Panc1 (cell line): ENCODE data around the gene LHB. TPM values are rescaled to one million over a fixed set of nuclear protein-coding genes. Genes with fewer than 3 reads are reported as not detected.

Source experiments
- ATAC-seq: fragments of 200-7000 bp; cut with Tn5 transposase; 2 replicates; pipeline ENCODE4 v1.9.1; 2020; ENCODE audit warnings: mild to moderate bottlenecking, moderate library complexity
- BruUV-seq: library from RNA; stranded (reverse); fragments of 400-500 nt; replicated peaks from 2 replicates; lab custom pipeline; 2021; lab: Mats Ljungman, UMichigan
- CTCF ChIA-PET: fragments of 300-600 bp; sonication (Branson Sonifier 250); formaldehyde crosslinking; loops from one replicate; lab custom pipeline; 2022; ENCODE audit warnings: antibody characterized with exemption; lab: Charles Lee
- POLR2A ChIA-PET: fragments of 300-600 bp; sonication (Branson Sonifier 250); formaldehyde crosslinking; loops from one replicate; lab custom pipeline; 2022; ENCODE audit warnings: antibody characterized with exemption; lab: Charles Lee
- DNase-seq: peaks from one replicate; pipeline ENCODE4 v3.0.0-alpha.2; 2010; ENCODE audit warnings: low read depth, low spot score
- H3K27ac ChIP-seq: 2 replicates; pipeline ENCODE4 v1.5.1; 2011; ENCODE audit warnings: mild to moderate bottlenecking, low read length, inconsistent platforms
- H3K27me3 ChIP-seq: fragments of 200-500 bp; sonication (Bioruptor generic); 2 replicates; pipeline ENCODE4 v1.6.0; 2014; ENCODE audit warnings: low read length, inconsistent platforms; ENCODE audit not compliant: control insufficient read depth, insufficient read depth
- H3K36me3 ChIP-seq: fragments of 200-500 bp; sonication (Bioruptor generic); 2 replicates; pipeline ENCODE4 v1.5.1; 2014; ENCODE audit warnings: inconsistent platforms, mild to moderate bottlenecking, low read length, moderate library complexity; ENCODE audit not compliant: control insufficient read depth, insufficient read depth
- H3K4me1 ChIP-seq: 2 replicates; pipeline ENCODE4 v1.5.1; 2011; ENCODE audit warnings: inconsistent platforms, mild to moderate bottlenecking, low read length, moderate library complexity; ENCODE audit not compliant: control insufficient read depth, insufficient read depth
- H3K4me3 ChIP-seq, 2 experiments: 2 replicates each; pipeline ENCODE4 v1.5.1; 2011 to 2012; ENCODE audit warnings: low read depth in 2 of 2, low read length in 2 of 2, mild to moderate bottlenecking in 2 of 2, inconsistent platforms in 1 of 2, moderate library complexity in 1 of 2
- H3K9me3 ChIP-seq: fragments of 200-500 bp; sonication (Bioruptor generic); 2 replicates; pipeline ENCODE4 v1.5.1; 2014; ENCODE audit warnings: low read depth, mild to moderate bottlenecking, inconsistent platforms, low read length, moderate library complexity; ENCODE audit not compliant: control insufficient read depth, insufficient read depth
- CTCF ChIP-seq: fragments of 450-650 bp; IDR thresholded peaks from 2 replicates; pipeline ENCODE4 v1.5.1; 2017; ENCODE audit warnings: mild to moderate bottlenecking
- POLR2AphosphoS5 ChIP-seq: IDR thresholded peaks from 2 replicates; pipeline ENCODE4 v1.6.1; 2012; ENCODE audit warnings: mild to moderate bottlenecking, low read depth, low read length, moderate library complexity
- REST ChIP-seq, 2 experiments: IDR thresholded peaks; 2 replicates each; pipeline ENCODE4 v1.6.1; 2011 to 2012; ENCODE audit warnings: low read depth in 2 of 2, control low read depth in 1 of 2, low read length in 1 of 2, mild to moderate bottlenecking in 1 of 2, moderate library complexity in 1 of 2; ENCODE audit not compliant: insufficient read depth in 1 of 2
- SIN3A ChIP-seq: IDR thresholded peaks from 2 replicates; pipeline ENCODE4 v1.6.1; 2012; ENCODE audit warnings: low read depth, mild to moderate bottlenecking, low read length, moderate library complexity, borderline replicate concordance; ENCODE audit not compliant: insufficient read depth
- TCF7L2 ChIP-seq: IDR thresholded peaks from 2 replicates; pipeline ENCODE4 v1.6.1; 2011; ENCODE audit warnings: mild to moderate bottlenecking, low read depth, low read length, inconsistent platforms
- in situ Hi-C: cut with HindIII; loops from 2 replicates; pipeline ENCODE4 v1.10.0; 2016; ENCODE audit warnings: low sequenced_read_pairs, low pct_unique_long_range_greater_than_20kb
- intact Hi-C: fragments of 100-400 bp; cut with micrococcal nuclease; formaldehyde crosslinking; loops from one replicate; pipeline ENCODE4 v1.10.0; 2022; ENCODE audit not compliant: unreplicated experiment
- total RNA-seq: library from RNA; stranded (reverse); gene quantifications from one replicate; pipeline ENCODE4 v1.2.1, GENCODE V29; 2021; ENCODE audit not compliant: unreplicated experiment

Gene LHB
- total RNA-seq, 1 experiment from 2014 or later: 0.39 TPM

GRCh38 chr19:48970923-48971395, 45.9 kb downstream of the LHB start:
- Histone ChIP-seq H3K4me3 (peak overlapping the region; percentile 14 to 45), H3K36me3 (peaks cover 2% of the 10 kb centered on the region), H3K4me1 (peaks cover 13% of the 10 kb centered on the region; the same call in 1 of the 2 replicates), H3K27ac (no peak overlapping the region), H3K9me3 (no peaks in the 10 kb centered on the region), H3K27me3 (no peaks in the 10 kb centered on the region)
- DNase-seq (no peak), ATAC-seq (peak; percentile 86)
- in situ Hi-C loops: no loop called here
- ChIA-PET CTCF (interaction anchor here (0.5 to 1.4 kb wide), 14 partner anchors 9 to 255 kb away, joined by 3 to 11 read pairs (median 5); partner anchors contain the start of genes DHDH, GYS1 and RUVBL2), POLR2A (interaction anchor here (0.5 kb wide), 1 partner anchor 10 kb away, joined by 3 read pairs; no protein-coding TSS in a partner anchor)
- intact Hi-C loops: loop anchor here (10.0 kb wide), 1 partner anchor 186 kb away; no protein-coding TSS in a partner anchor
- BruUV-seq: no TSS peak
- TF ChIP-seq SIN3A: no peak
- peak; percentile 91 for TF ChIP-seq CTCF
- no peak for TF ChIP-seq TCF7L2
- TF ChIP-seq POLR2AphosphoS5: no peak
- TF ChIP-seq REST (IDR thresholded peaks at IDR 0.05; ENCODE audit: insufficient read depth in 1 of 2, low read depth in 2 of 2, low read length in 1 of 2): no peak

- CTCF ChIA-PET: interaction anchor here (0.5 to 1.4 kb wide), 13 partner anchors 8 to 254 kb away, joined by 3 to 11 read pairs (median 5); partner anchors contain the start of genes DHDH, GYS1 and RUVBL2
- Histone ChIP-seq H3K4me1 (peaks cover 13% of the 10 kb centered on the region; the same call in 1 of the 2 replicates), H3K9me3 (no peaks in the 10 kb centered on the region), H3K36me3 (peaks cover 2% of the 10 kb centered on the region), H3K27me3 (no peaks in the 10 kb centered on the region), H3K4me3 (peak overlapping the region; percentile 14 to 45), H3K27ac (peak overlapping the region; percentile 14)
- no TSS peak for BruUV-seq
- peak; percentile 46 for ATAC-seq
- intact Hi-C loops: loop anchor here (10.0 kb wide), 1 partner anchor 185 kb away; no protein-coding TSS in a partner anchor
- POLR2A ChIA-PET: interaction anchor here (0.5 kb wide), 2 partner anchors 9 to 125 kb away, joined by 3 to 7 read pairs; no protein-coding TSS in a partner anchor
- DNase-seq: no peak
- TF ChIP-seq SIN3A (no peak), REST (IDR thresholded peaks at IDR 0.05; ENCODE audit: insufficient read depth in 1 of 2, low read depth in 2 of 2, low read length in 1 of 2) (no peak), POLR2AphosphoS5 (no peak), CTCF (no peak), TCF7L2 (no peak)
- in situ Hi-C loops: no loop called here
Measured at GRCh38 chr19:48970139-48970766, 46.6 kb downstream of the LHB start.
